Osteoblast (primary cell): ENCODE measurements around the gene CORO2B. TPM values are rescaled to one million over a fixed set of nuclear protein-coding genes. Genes with fewer than 3 reads are reported as not detected.

ENCODE experiments used
- DNase-seq: peaks from one replicate; pipeline ENCODE4 v3.0.0; 2011; ENCODE audit warnings: low spot score, mixed read lengths; ENCODE audit not compliant: insufficient read length; ENCODE audit errors: missing footprints
- H2AFZ ChIP-seq: 2 replicates; pipeline ENCODE4 v1.6.0; 2011; ENCODE audit warnings: mild to moderate bottlenecking, low read length
- H3K27ac ChIP-seq: 2 replicates; pipeline ENCODE4 v1.5.1; 2011; ENCODE audit warnings: mild to moderate bottlenecking, low read depth, low read length, moderate library complexity
- H3K27me3 ChIP-seq: 2 replicates; pipeline ENCODE4 v1.6.0; 2012; ENCODE audit warnings: mild to moderate bottlenecking, control low read depth, inconsistent platforms, low read length, moderate library complexity; ENCODE audit not compliant: insufficient read depth
- H3K36me3 ChIP-seq: 2 replicates; pipeline ENCODE4 v1.5.1; 2011; ENCODE audit warnings: mild to moderate bottlenecking, low read length, control low read depth, moderate library complexity; ENCODE audit not compliant: insufficient read depth
- H3K4me1 ChIP-seq: 2 replicates; pipeline ENCODE4 v1.5.1; 2011; ENCODE audit warnings: mild to moderate bottlenecking, low read length, control low read depth, moderate library complexity; ENCODE audit not compliant: insufficient read depth
- H3K4me2 ChIP-seq: 2 replicates; pipeline ENCODE4 v1.6.0; 2011; ENCODE audit warnings: mild to moderate bottlenecking, low read length; ENCODE audit not compliant: insufficient read depth
- H3K4me3 ChIP-seq: fragments of 200-600 bp; sonication (generic); 3 replicates; pipeline ENCODE4 v1.5.1; 2012; ENCODE audit warnings: mild to moderate bottlenecking, low read length, inconsistent platforms; ENCODE audit not compliant: insufficient read depth
- H3K79me2 ChIP-seq: 2 replicates; pipeline ENCODE4 v1.6.0; 2012; ENCODE audit warnings: mild to moderate bottlenecking, low read length, control low read depth, inconsistent platforms; ENCODE audit not compliant: insufficient read depth
- H3K9me3 ChIP-seq: 2 replicates; pipeline ENCODE4 v1.5.1; 2011; ENCODE audit warnings: low read depth, low read length, control low read depth
- H4K20me1 ChIP-seq: 2 replicates; pipeline ENCODE4 v1.6.0; 2012; ENCODE audit warnings: mild to moderate bottlenecking, low read length, control low read depth; ENCODE audit not compliant: insufficient read depth
- CTCF ChIP-seq: IDR thresholded peaks from 2 replicates; pipeline ENCODE4 v1.5.1; 2011; ENCODE audit warnings: mild to moderate bottlenecking, low read depth, low read length, moderate library complexity; ENCODE audit errors: extremely low read depth
- total RNA-seq: library from RNA; depleted of rRNA; stranded (reverse); fragments of >200 nt; gene quantifications from 2 replicates; pipeline ENCODE4 v1.2.3, GENCODE V29; 2012

CORO2B gene
- total RNA-seq, 1 donor = 10.5 TPM

- Histone ChIP-seq H2AFZ (no peak overlapping the region), H3K27ac (no peak overlapping the region), H3K4me3 (no peak overlapping the region), H3K79me2 (peaks cover 24% of the 10 kb centered on the region), H3K9me3 (no peaks in the 10 kb centered on the region), H3K4me1 (peaks cover 4% of the 10 kb centered on the region), H3K36me3 (no peaks in the 10 kb centered on the region), H4K20me1 (no peaks in the 10 kb centered on the region), H3K27me3 (no peaks in the 10 kb centered on the region), H3K4me2 (no peak overlapping the region)
- no peak for DNase-seq
- TF ChIP-seq CTCF = no peak
These were observed 50.9 kb downstream of the CORO2B start for GRCh38 chr15:68629519-68630210.

GRCh38 chr15:68630211-68630555 lies 51.4 kb downstream of the CORO2B start:
- Histone ChIP-seq H4K20me1 (no peaks in the 10 kb centered on the region), H3K36me3 (no peaks in the 10 kb centered on the region), H2AFZ (no peak overlapping the region), H3K4me2 (no peak overlapping the region), H3K27me3 (no peaks in the 10 kb centered on the region), H3K27ac (no peak overlapping the region), H3K9me3 (no peaks in the 10 kb centered on the region), H3K4me3 (no peak overlapping the region), H3K79me2 (peaks cover 21% of the 10 kb centered on the region), H3K4me1 (peaks cover 9% of the 10 kb centered on the region)
- TF ChIP-seq CTCF = no peak
- no peak for DNase-seq

- Histone ChIP-seq H3K4me1 (peaks cover 12% of the 10 kb centered on the region), H3K4me3 (no peak overlapping the region), H3K4me2 (no peak overlapping the region), H3K36me3 (no peaks in the 10 kb centered on the region), H3K27ac (no peak overlapping the region), H3K79me2 (peaks cover 21% of the 10 kb centered on the region), H3K27me3 (no peaks in the 10 kb centered on the region), H3K9me3 (no peaks in the 10 kb centered on the region), H4K20me1 (no peaks in the 10 kb centered on the region), H2AFZ (no peak overlapping the region)
- peak; percentile 23 for TF ChIP-seq CTCF
- DNase-seq = no peak
These were observed 52.0 kb downstream of the CORO2B start for GRCh38 chr15:68630836-68631235.

GRCh38 chr15:68631601-68632051 lies 52.8 kb downstream of the CORO2B start:
- H3K36me3 ChIP-seq = no peaks in the 10 kb centered on the region
- TF ChIP-seq CTCF = no peak
- no peaks in the 10 kb centered on the region for H3K9me3 ChIP-seq
- H3K4me3 ChIP-seq = no peak overlapping the region
- H3K27me3 ChIP-seq = no peaks in the 10 kb centered on the region
- peaks cover 12% of the 10 kb centered on the region for H3K4me1 ChIP-seq
- no peak overlapping the region for H3K27ac ChIP-seq
- H3K4me2 ChIP-seq = no peak overlapping the region
- H3K79me2 ChIP-seq = peaks cover 20% of the 10 kb centered on the region
- DNase-seq = no peak
- H2AFZ ChIP-seq = no peak overlapping the region
- H4K20me1 ChIP-seq = no peaks in the 10 kb centered on the region
